Thymus (tissue), 11 donors: ENCODE data around the gene TANC1. TPM values are rescaled to one million over a fixed set of nuclear protein-coding genes. Genes with fewer than 3 reads are reported as not detected.

Experiments
- DNase-seq, 9 donors: peaks; one replicate each; pipeline ENCODE4 v3.0.0-alpha.2; 2013; ENCODE audit warnings: low spot score in 9 of 9, low read depth in 6 of 9, missing footprints in 1 of 9
- H3K27ac ChIP-seq, 2 donors: one replicate each; pipeline ENCODE4 v1.5.1; 2013; ENCODE audit warnings: control low read depth in 1 of 2, low read depth in 1 of 2, low read length in 1 of 2, mild to moderate bottlenecking in 1 of 2, moderate library complexity in 1 of 2
- H3K27me3 ChIP-seq, 2 donors: one replicate each; pipeline ENCODE4 v1.5.1; 2013; ENCODE audit warnings: low read length in 1 of 2; ENCODE audit not compliant: control insufficient read depth in 2 of 2, insufficient read depth in 1 of 2
- H3K36me3 ChIP-seq, 2 donors: one replicate each; pipeline ENCODE4 v1.5.1; 2013; ENCODE audit warnings: low read length in 1 of 2, mild to moderate bottlenecking in 1 of 2, moderate library complexity in 1 of 2; ENCODE audit not compliant: control insufficient read depth in 2 of 2, insufficient read depth in 2 of 2
- H3K4me1 ChIP-seq, 2 donors: one replicate each; pipeline ENCODE4 v1.5.1; 2013; ENCODE audit warnings: low read length in 2 of 2; ENCODE audit not compliant: control insufficient read depth in 2 of 2, insufficient read depth in 2 of 2
- H3K4me3 ChIP-seq, 2 donors: one replicate each; pipeline ENCODE4 v1.5.1; 2013; ENCODE audit warnings: low read length in 2 of 2, control low read depth in 1 of 2, mild to moderate bottlenecking in 1 of 2
- H3K9me3 ChIP-seq, 2 donors: one replicate each; pipeline ENCODE4 v1.5.1; 2013; ENCODE audit warnings: low read length in 1 of 2, mild to moderate bottlenecking in 1 of 2; ENCODE audit not compliant: control insufficient read depth in 2 of 2, insufficient read depth in 1 of 2
- WGBS: extraction: QIAGEN DNeasy Blood & Tissue Kit; methylation state at CpG from one replicate; pipeline ENCODE4 v1.1.7; 2013; 5-methylcytosine and 5-hydroxymethylcytosine counted together
- polyA plus RNA-seq: library from polyadenylated mRNA; stranded (reverse); fragments of 200-250 nt; gene quantifications from one replicate; pipeline ENCODE4 v1.2.3, GENCODE V29; 2013
- total RNA-seq: library from RNA; stranded (reverse); fragments of 120-200 nt; gene quantifications from one replicate; pipeline ENCODE4 v1.2.4, GENCODE V29; 2013
- donor health status: healthy.

The TANC1 gene
- total and polyA plus RNA-seq, 2 donors, result 3.5 to 13.0 TPM

GRCh38 chr2:159009940-159010339, 41.5 kb downstream of the TANC1 start:
- H3K27me3 ChIP-seq, result no peaks in the 10 kb centered on the region
- no peaks in the 10 kb centered on the region for H3K4me1 ChIP-seq
- no peak overlapping the region for H3K4me3 ChIP-seq
- H3K36me3 ChIP-seq, result no peaks in the 10 kb centered on the region
- H3K9me3 ChIP-seq, result peaks cover 0 to 7% of the 10 kb centered on the region in 2 donors
- 98% methylated on average over 1 of the region's 1 CpG for WGBS
- H3K27ac ChIP-seq, result no peak overlapping the region
- DNase-seq, result no peak

GRCh38 chr2:159010340-159010739, 41.9 kb downstream of the TANC1 start:
- Histone ChIP-seq H3K27me3 (no peaks in the 10 kb centered on the region), H3K27ac (no peak overlapping the region), H3K4me1 (no peaks in the 10 kb centered on the region), H3K9me3 (peaks cover 0 to 8% of the 10 kb centered on the region in 2 donors), H3K4me3 (no peak overlapping the region), H3K36me3 (no peaks in the 10 kb centered on the region)
- no peak for DNase-seq
- WGBS, result 92% methylated on average over 5 of the region's 5 CpGs

GRCh38 chr2:159010963-159011362, 42.5 kb downstream of the TANC1 start:
- DNase-seq, result no peak
- H3K36me3 ChIP-seq, result no peaks in the 10 kb centered on the region
- H3K27me3 ChIP-seq, result no peaks in the 10 kb centered on the region
- peaks cover 0 to 8% of the 10 kb centered on the region in 2 donors for H3K9me3 ChIP-seq
- no peaks in the 10 kb centered on the region for H3K4me1 ChIP-seq
- H3K27ac ChIP-seq, result no peak overlapping the region
- no peak overlapping the region for H3K4me3 ChIP-seq

DNA sequence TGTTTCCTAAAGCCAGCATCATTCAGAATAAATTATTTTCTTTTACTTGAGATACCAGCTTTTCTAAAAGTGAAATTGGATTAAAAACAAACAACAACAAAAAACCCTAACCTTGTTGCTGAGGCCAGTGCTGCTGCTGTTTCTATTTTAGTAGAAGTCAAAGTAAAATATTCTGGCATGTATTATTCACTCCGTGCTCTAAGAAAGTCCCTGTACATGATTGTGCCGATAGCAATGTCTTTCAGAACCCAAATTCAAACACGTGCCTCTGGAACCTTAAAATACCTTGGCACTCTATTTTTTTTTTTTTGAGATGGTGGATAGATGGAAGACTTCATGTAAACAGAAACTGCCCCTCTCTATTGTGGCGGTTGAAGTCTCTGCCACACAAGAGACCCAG, 43.7 kb downstream of the TANC1 start:
- H3K4me3 ChIP-seq, result no peak overlapping the region
- DNase-seq, result no peak
- 95% methylated on average over 4 of the region's 4 CpGs for WGBS
- H3K9me3 ChIP-seq, result peaks cover 0 to 8% of the 10 kb centered on the region in 2 donors
- H3K27ac ChIP-seq, result no peak overlapping the region
- H3K36me3 ChIP-seq, result no peaks in the 10 kb centered on the region
- H3K4me1 ChIP-seq, result no peaks in the 10 kb centered on the region
- no peaks in the 10 kb centered on the region for H3K27me3 ChIP-seq

DNA sequence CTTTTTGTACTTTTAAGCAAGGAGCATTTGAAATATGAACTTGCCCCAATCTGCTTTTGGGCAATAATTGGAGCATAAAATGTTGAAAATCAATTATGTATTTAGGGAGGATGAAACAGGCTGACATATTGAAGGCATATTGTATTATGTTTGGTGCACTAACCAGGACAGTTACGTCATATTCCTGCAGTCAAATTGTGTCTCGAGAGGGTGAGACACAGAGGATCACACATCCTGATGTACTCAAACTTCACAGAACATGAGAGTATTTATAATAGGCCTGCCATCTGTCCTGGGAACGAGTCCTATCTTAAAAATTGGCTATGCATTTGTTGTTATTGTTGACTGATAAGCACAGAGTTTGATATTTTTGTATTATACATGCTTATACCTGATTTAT, 44.7 kb downstream of the TANC1 start:
- Histone ChIP-seq H3K27ac (no peak overlapping the region), H3K4me1 (no peaks in the 10 kb centered on the region), H3K27me3 (no peaks in the 10 kb centered on the region), H3K9me3 (peaks cover 0 to 8% of the 10 kb centered on the region in 2 donors), H3K36me3 (no peaks in the 10 kb centered on the region), H3K4me3 (no peak overlapping the region)
- WGBS, result 95% methylated on average over 3 of the region's 3 CpGs
- DNase-seq, result no peak

- DNase-seq, result no peak
- no peak overlapping the region for H3K4me3 ChIP-seq
- H3K27ac ChIP-seq, result no peak overlapping the region
- H3K36me3 ChIP-seq, result no peaks in the 10 kb centered on the region
- H3K4me1 ChIP-seq, result no peaks in the 10 kb centered on the region
- 98% methylated on average over 2 of the region's 2 CpGs for WGBS
- peaks cover 0 to 8% of the 10 kb centered on the region in 2 donors for H3K9me3 ChIP-seq
- H3K27me3 ChIP-seq, result no peaks in the 10 kb centered on the region
These were observed 46.7 kb downstream of the TANC1 start for GRCh38 chr2:159015174-159015573.

DNA sequence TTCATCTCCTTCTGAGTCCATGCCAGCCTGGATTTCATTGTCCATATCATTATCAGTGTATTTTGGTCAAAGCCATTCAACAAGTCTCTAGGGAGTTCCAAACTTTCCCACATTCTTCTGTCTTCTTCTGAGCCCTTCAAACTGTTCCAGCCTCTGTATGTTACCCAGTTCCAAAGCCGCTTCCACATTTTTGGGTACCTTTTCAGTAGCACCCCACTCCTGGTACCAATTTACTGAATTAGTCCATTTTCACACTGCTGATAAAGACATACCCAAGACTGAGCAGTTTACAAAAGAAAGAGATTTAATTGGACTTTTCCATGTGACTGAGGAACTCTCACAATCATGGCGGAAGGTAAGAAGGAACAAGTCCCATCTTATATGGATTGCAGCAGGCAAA, 47.4 kb downstream of the TANC1 start:
- Histone ChIP-seq H3K4me1 (no peaks in the 10 kb centered on the region), H3K27ac (no peak overlapping the region), H3K4me3 (no peak overlapping the region), H3K9me3 (peaks cover 0 to 8% of the 10 kb centered on the region in 2 donors), H3K27me3 (no peaks in the 10 kb centered on the region), H3K36me3 (no peaks in the 10 kb centered on the region)
- WGBS, result 98% methylated on average over 2 of the region's 2 CpGs
- DNase-seq, result no peak

GRCh38 chr2:159017837-159018236, 49.4 kb downstream of the TANC1 start:
- WGBS, result 97% methylated on average over 5 of the region's 5 CpGs
- Histone ChIP-seq H3K4me3 (no peak overlapping the region), H3K27me3 (no peaks in the 10 kb centered on the region), H3K36me3 (no peaks in the 10 kb centered on the region), H3K9me3 (peaks cover 0 to 8% of the 10 kb centered on the region in 2 donors), H3K4me1 (no peaks in the 10 kb centered on the region), H3K27ac (no peak overlapping the region)
- DNase-seq, result no peak

GRCh38 chr2:159019021-159019420, 50.6 kb downstream of the TANC1 start:
- DNase-seq, result no peak
- no peaks in the 10 kb centered on the region for H3K4me1 ChIP-seq
- H3K27ac ChIP-seq, result no peak overlapping the region
- H3K27me3 ChIP-seq, result no peaks in the 10 kb centered on the region
- H3K4me3 ChIP-seq, result no peak overlapping the region
- 92% methylated on average over 6 of the region's 6 CpGs for WGBS
- H3K36me3 ChIP-seq, result no peaks in the 10 kb centered on the region
- peaks cover 0 to 8% of the 10 kb centered on the region in 2 donors for H3K9me3 ChIP-seq

- no peak for DNase-seq
- Histone ChIP-seq H3K27me3 (no peaks in the 10 kb centered on the region), H3K9me3 (no peaks in the 10 kb centered on the region), H3K4me1 (no peaks in the 10 kb centered on the region), H3K4me3 (no peak overlapping the region), H3K36me3 (no peaks in the 10 kb centered on the region), H3K27ac (no peak overlapping the region)
- 96% methylated on average over 5 of the region's 5 CpGs for WGBS
These were observed 53.6 kb downstream of the TANC1 start for GRCh38 chr2:159022019-159022418.
